Measurements from ENCODE around the gene PCDHB10. TPM values are rescaled to one million over a fixed set of nuclear protein-coding genes. Genes with fewer than 3 reads are reported as not detected.
"Not testable (repeated sequence)": the region's sequence is repeated elsewhere in the genome, so short reads cannot be mapped to it uniquely, and the experiment has no call there.

Gene PCDHB10
- total RNA-seq, 2 experiments from 2014 or later = not detected

DNA sequence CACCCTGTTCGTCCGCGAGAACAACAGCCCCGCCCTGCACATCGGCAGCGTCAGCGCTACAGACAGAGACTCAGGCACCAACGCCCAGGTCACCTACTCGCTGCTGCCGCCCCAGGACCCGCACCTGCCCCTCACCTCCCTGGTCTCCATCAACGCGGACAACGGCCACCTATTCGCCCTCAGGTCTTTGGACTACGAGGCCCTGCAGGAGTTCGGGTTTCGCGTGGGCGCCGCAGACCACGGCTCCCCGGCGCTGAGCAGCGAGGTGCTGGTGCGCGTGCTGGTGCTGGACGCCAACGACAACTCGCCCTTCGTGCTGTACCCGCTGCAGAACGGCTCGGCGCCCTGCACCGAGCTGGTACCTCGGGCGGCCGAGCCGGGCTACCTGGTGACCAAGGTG lies 43.8 kb downstream of the PCDHB10 start:
- POLR2A ChIA-PET, CTCF ChIA-PET: not testable (repeated sequence)

DNA sequence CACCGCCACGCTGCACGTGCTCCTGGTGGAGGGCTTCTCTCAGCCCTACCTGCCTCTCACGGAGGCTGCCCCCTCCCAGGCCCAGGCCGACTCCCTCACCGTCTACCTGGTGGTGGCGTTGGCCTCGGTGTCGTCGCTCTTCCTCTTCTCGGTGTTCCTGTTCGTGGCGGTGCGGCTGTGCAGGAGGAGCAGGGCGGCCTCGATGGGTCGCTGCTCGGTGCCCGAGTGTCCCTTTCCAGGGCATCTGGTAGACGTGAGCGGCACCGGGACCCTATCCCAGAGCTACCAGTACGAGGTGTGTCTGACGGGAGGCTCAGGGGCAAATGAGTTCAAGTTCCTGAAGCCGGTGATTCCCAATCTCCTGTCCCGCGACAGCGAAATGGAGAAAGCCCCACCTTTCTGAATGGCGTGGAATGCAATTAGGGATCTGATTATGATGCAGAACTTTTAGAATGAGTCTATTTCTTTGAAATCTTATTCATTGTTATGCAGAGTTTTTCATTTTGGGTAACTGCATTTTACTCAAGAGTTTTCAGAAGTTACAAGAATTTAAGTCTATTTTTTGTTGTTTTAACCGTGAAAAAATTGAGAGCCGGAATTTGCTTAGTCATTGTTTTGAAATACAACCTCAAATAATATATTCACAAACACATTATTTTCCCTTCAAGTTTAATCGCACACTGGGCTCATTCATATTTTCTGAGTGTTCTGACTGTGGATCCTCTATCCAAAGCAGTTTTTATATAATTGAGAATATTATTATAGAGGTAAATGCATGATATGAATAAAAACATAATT lies 44.6 kb downstream of the PCDHB10 start:
- ChIA-PET CTCF (no interaction called here), POLR2A (no interaction called here)

DNA sequence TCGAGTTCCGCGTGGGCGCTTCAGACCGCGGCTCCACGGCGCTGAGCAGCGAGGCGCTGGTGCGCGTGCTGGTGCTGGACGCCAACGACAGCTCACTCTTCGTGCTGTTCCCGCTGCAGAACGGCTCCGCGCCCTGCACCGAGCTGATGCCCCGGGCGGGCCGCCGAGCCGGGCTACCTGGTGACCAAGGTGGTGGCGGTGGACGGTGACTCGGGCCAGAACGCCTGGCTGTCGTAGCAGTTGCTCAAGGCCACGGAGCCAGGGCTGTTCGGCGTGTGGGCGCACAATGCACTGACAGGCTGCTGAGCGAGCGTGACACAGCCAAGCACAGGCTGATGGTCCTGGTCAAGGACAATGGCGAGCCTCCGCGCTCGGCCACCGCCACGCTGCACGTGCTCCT lies 49.3 kb downstream of the PCDHB10 start:
- CTCF ChIA-PET = no interaction called here

More for the DNA sequence above, 49.3 kb downstream of the PCDHB10 start:
- POLR2A ChIA-PET = no interaction called here

Other genes starting within 250 kb of the PCDHB10 start
- not detected for gene PCDHAC2, start 225.9 kb upstream of the PCDHB10 start, total RNA-seq
- gene PCDHB1, start 141.0 kb upstream of the PCDHB10 start, total RNA-seq = not detected
- not detected for gene PCDHB2, start 97.7 kb upstream of the PCDHB10 start, total RNA-seq
- gene PCDHB3, start 91.9 kb upstream of the PCDHB10 start, total RNA-seq = not detected
- gene PCDHB4, start 70.5 kb upstream of the PCDHB10 start, total RNA-seq = not detected
- not detected for gene PCDHB5, start 57.1 kb upstream of the PCDHB10 start, total RNA-seq
- gene PCDHB6, start 42.3 kb upstream of the PCDHB10 start, total RNA-seq = not detected
- gene PCDHB7, start 19.7 kb upstream of the PCDHB10 start, total RNA-seq = not detected
- not detected for gene PCDHB8, start 14.6 kb upstream of the PCDHB10 start, total RNA-seq
- gene PCDHB16, start 10.0 kb upstream of the PCDHB10 start, total RNA-seq = not detected
- not detected for gene PCDHB9, start 5.2 kb upstream of the PCDHB10 start, total RNA-seq
- gene PCDHB11, start 7.3 kb downstream of the PCDHB10 start, total RNA-seq = not detected
- gene PCDHB12, start 16.4 kb downstream of the PCDHB10 start, total RNA-seq = not detected
- not detected for gene PCDHB13, start 21.6 kb downstream of the PCDHB10 start, total RNA-seq
- not detected for gene PCDHB14, start 31.0 kb downstream of the PCDHB10 start, total RNA-seq
- not detected for gene PCDHB15, start 53.0 kb downstream of the PCDHB10 start, total RNA-seq
- gene SLC25A2, start 111.7 kb downstream of the PCDHB10 start, total RNA-seq = under 1 TPM; 0.19 to 0.21 TPM
- gene TAF7, start 128.4 kb downstream of the PCDHB10 start, total RNA-seq = 10 to 100 TPM; 57.1 to 58.0 TPM
- under 1 TPM; 0.04 to 0.06 TPM for gene PCDHGA1, start 138.2 kb downstream of the PCDHB10 start, total RNA-seq
- gene PCDHGA2, start 146.4 kb downstream of the PCDHB10 start, total RNA-seq = under 1 TPM in 1 of 2 experiments, not detected in 1; 0.04 TPM
- gene PCDHGA3, start 151.5 kb downstream of the PCDHB10 start, total RNA-seq = not detected
- not detected for gene PCDHGB1, start 157.7 kb downstream of the PCDHB10 start, total RNA-seq
- gene PCDHGA4, start 162.7 kb downstream of the PCDHB10 start, total RNA-seq = under 1 TPM in 1 of 2 experiments, not detected in 1; 0.15 TPM
- under 1 TPM; 0.23 to 0.25 TPM for gene PCDHGB2, start 167.6 kb downstream of the PCDHB10 start, total RNA-seq
- gene PCDHGA5, start 171.8 kb downstream of the PCDHB10 start, total RNA-seq = under 1 TPM; 0.06 to 0.13 TPM
- gene PCDHGB3, start 177.9 kb downstream of the PCDHB10 start, total RNA-seq = under 1 TPM; 0.17 to 0.19 TPM
- under 1 TPM; 0.06 to 0.13 TPM for gene PCDHGA6, start 181.5 kb downstream of the PCDHB10 start, total RNA-seq
- under 1 TPM in 1 of 2 experiments, not detected in 1; 0.06 TPM for gene PCDHGA7, start 190.4 kb downstream of the PCDHB10 start, total RNA-seq
- under 1 TPM; 0.04 to 0.06 TPM for gene PCDHGB4, start 195.3 kb downstream of the PCDHB10 start, total RNA-seq
- gene PCDHGA8, start 200.3 kb downstream of the PCDHB10 start, total RNA-seq = not detected
- under 1 TPM; 0.15 to 0.19 TPM for gene PCDHGB5, start 205.6 kb downstream of the PCDHB10 start, total RNA-seq
- not detected for gene PCDHGA9, start 210.4 kb downstream of the PCDHB10 start, total RNA-seq
- gene PCDHGB6, start 215.7 kb downstream of the PCDHB10 start, total RNA-seq = under 1 TPM; 0.04 to 0.06 TPM
- under 1 TPM; 0.08 to 0.11 TPM for gene PCDHGA10, start 220.6 kb downstream of the PCDHB10 start, total RNA-seq
- not detected for gene PCDHGB7, start 225.3 kb downstream of the PCDHB10 start, total RNA-seq
- gene PCDHGA11, start 228.7 kb downstream of the PCDHB10 start, total RNA-seq = not detected
- gene PCDHGA12, start 238.2 kb downstream of the PCDHB10 start, total RNA-seq = under 1 TPM; 0.08 to 0.10 TPM